HG02623 (cell line): Measurements from ENCODE around the gene LARP1.

Source experiments
- ATAC-seq: cut with Tn5 transposase; IDR thresholded peaks from one replicate; pipeline ENCODE4 v1.9.1; 2021; ENCODE audit warnings: moderate library complexity; ENCODE audit not compliant: unreplicated experiment

Gene LARP1

GRCh38 chr5:154850255-154851062 is 95.3 kb downstream of the LARP1 start, which contains the start of gene FAXDC2:
Gene FAXDC2, minus strand, starts transcription at chr5:154850603. Its CDS starts 12,425 bp downstream, at chr5:154838178.
- ATAC-seq, result no peak

- ATAC-seq, result no peak
Observed at GRCh38 chr5:154851351-154851750, 96.2 kb downstream of the LARP1 start.

GRCh38 chr5:154857530-154858296 is 102.5 kb downstream of the LARP1 start:
- peak; percentile 55 for ATAC-seq

GRCh38 chr5:154858297-154858971 is 103.3 kb downstream of the LARP1 start, which contains the start of gene CNOT8:
Gene CNOT8, plus strand, starts transcription at chr5:154858627. Its CDS starts 4,652 bp downstream, at chr5:154863279.
- ATAC-seq, result peak; percentile 74

- ATAC-seq, result no peak
Observed at GRCh38 chr5:154858972-154859871, 104.0 kb downstream of the LARP1 start.

GRCh38 chr5:154860123-154860522 is 104.9 kb downstream of the LARP1 start:
- no peak for ATAC-seq

- ATAC-seq, result no peak
Observed at GRCh38 chr5:154860765-154861164, 105.6 kb downstream of the LARP1 start.

GRCh38 chr5:154861946-154862345 is 106.8 kb downstream of the LARP1 start:
- no peak for ATAC-seq

- ATAC-seq, result no peak
Observed at GRCh38 chr5:154862766-154863165, 107.6 kb downstream of the LARP1 start.

GRCh38 chr5:154863291-154864080 is 108.3 kb downstream of the LARP1 start:
- ATAC-seq, result no peak

- no peak for ATAC-seq
Observed at GRCh38 chr5:154865466-154866184, 110.4 kb downstream of the LARP1 start.

GRCh38 chr5:154866841-154867240 is 111.7 kb downstream of the LARP1 start:
- no peak for ATAC-seq
